Thymus (tissue), 11 donors: Measurements from ENCODE around the gene GNAO1. TPM values are rescaled to one million over a fixed set of nuclear protein-coding genes. Genes with fewer than 3 reads are reported as not detected.

ENCODE experiments used
- DNase-seq, 9 donors: peaks; one replicate each; pipeline ENCODE4 v3.0.0-alpha.2; 2013; ENCODE audit warnings: low spot score in 9 of 9, low read depth in 6 of 9, missing footprints in 1 of 9
- H3K27ac ChIP-seq, 2 donors: one replicate each; pipeline ENCODE4 v1.5.1; 2013; ENCODE audit warnings: control low read depth in 1 of 2, low read depth in 1 of 2, low read length in 1 of 2, mild to moderate bottlenecking in 1 of 2, moderate library complexity in 1 of 2
- H3K27me3 ChIP-seq, 2 donors: one replicate each; pipeline ENCODE4 v1.5.1; 2013; ENCODE audit warnings: low read length in 1 of 2; ENCODE audit not compliant: control insufficient read depth in 2 of 2, insufficient read depth in 1 of 2
- H3K36me3 ChIP-seq, 2 donors: one replicate each; pipeline ENCODE4 v1.5.1; 2013; ENCODE audit warnings: low read length in 1 of 2, mild to moderate bottlenecking in 1 of 2, moderate library complexity in 1 of 2; ENCODE audit not compliant: control insufficient read depth in 2 of 2, insufficient read depth in 2 of 2
- H3K4me1 ChIP-seq, 2 donors: one replicate each; pipeline ENCODE4 v1.5.1; 2013; ENCODE audit warnings: low read length in 2 of 2; ENCODE audit not compliant: control insufficient read depth in 2 of 2, insufficient read depth in 2 of 2
- H3K4me3 ChIP-seq, 2 donors: one replicate each; pipeline ENCODE4 v1.5.1; 2013; ENCODE audit warnings: low read length in 2 of 2, control low read depth in 1 of 2, mild to moderate bottlenecking in 1 of 2
- H3K9me3 ChIP-seq, 2 donors: one replicate each; pipeline ENCODE4 v1.5.1; 2013; ENCODE audit warnings: low read length in 1 of 2, mild to moderate bottlenecking in 1 of 2; ENCODE audit not compliant: control insufficient read depth in 2 of 2, insufficient read depth in 1 of 2
- WGBS: extraction: QIAGEN DNeasy Blood & Tissue Kit; methylation state at CpG from one replicate; pipeline ENCODE4 v1.1.7; 2013; 5-methylcytosine and 5-hydroxymethylcytosine counted together
- polyA plus RNA-seq: library from polyadenylated mRNA; stranded (reverse); fragments of 200-250 nt; gene quantifications from one replicate; pipeline ENCODE4 v1.2.3, GENCODE V29; 2013
- total RNA-seq: library from RNA; stranded (reverse); fragments of 120-200 nt; gene quantifications from one replicate; pipeline ENCODE4 v1.2.4, GENCODE V29; 2013
- donor health status: healthy.

The GNAO1 gene
- total and polyA plus RNA-seq, 2 donors: 0.24 to 2.2 TPM

DNA sequence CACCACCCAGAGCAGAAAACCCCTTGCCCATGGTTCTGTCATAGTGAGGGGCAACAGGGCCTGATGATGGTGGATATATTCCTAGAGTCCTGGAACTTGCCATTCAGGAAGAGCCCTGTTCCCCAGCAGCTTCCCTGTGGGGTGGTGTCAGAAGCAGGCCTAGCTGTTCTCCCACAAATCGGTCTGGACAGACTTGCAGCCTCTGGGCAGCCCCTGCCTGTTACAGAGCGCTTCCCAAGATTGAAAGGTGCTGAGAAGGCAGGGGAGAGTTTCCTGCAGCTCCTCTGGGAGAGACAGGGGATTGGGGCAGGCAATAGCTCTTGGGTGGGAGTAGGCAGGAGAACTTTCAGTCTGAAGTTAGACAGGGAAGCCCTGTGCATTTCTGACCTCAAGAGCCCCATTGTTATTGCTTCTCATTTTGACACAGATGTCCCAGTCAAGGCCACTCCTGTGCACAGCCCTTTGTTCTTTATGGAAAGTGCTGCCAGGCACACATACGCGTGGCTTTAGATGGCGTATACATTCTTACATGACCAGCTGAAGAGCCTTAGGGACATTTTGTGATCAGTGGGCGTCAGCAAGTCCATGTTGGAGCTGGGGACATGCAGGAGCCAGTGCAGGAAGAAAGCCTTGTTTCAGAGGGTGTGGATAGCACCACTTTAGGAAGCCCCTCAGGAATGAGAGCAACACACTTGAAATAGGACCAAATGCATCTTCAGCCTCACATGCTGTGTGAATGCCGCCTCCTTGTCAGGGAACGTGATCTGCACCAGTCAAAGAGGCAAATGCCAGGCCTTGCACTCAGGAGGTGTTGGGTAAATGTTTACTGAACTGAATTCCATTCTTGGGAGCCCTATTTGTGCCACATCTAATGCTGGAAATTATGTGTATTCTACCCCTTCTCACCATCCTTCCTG is 67.5 kb downstream of the GNAO1 start:
- H3K27me3 ChIP-seq: no peaks in the 10 kb centered on the region
- H3K4me1 ChIP-seq: peaks cover 14 to 46% of the 10 kb centered on the region in 2 donors
- DNase-seq: no peak
- H3K36me3 ChIP-seq: no peaks in the 10 kb centered on the region
- no peaks in the 10 kb centered on the region for H3K9me3 ChIP-seq
- no peak overlapping the region for H3K4me3 ChIP-seq
- no peak overlapping the region for H3K27ac ChIP-seq
- 97% methylated on average over 8 of the region's 8 CpGs for WGBS

DNA sequence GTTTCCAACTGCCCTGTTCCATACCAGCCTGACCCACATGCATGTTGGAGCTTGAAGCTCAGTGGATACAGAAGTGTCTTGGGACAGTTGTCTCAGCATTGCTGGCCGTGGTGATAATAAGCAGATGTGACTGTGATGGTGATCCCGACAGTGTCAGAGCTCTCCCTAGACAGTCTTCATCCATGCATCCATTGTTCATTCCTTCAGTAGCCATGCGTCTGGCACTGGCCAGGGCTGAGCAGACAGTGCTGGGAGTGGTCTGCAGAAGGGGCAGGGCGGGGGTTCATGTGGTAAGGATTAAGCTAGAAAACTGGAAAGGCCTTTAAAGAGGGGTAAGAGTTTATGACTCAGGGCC is 68.1 kb downstream of the GNAO1 start:
- H3K9me3 ChIP-seq: peaks cover 0 to 4% of the 10 kb centered on the region in 2 donors
- no peak for DNase-seq
- H3K27ac ChIP-seq: no peak overlapping the region
- WGBS: 96% methylated on average over 4 of the region's 4 CpGs
- H3K27me3 ChIP-seq: no peaks in the 10 kb centered on the region
- H3K36me3 ChIP-seq: no peaks in the 10 kb centered on the region
- H3K4me3 ChIP-seq: no peak overlapping the region
- peaks cover 14 to 51% of the 10 kb centered on the region in 2 donors for H3K4me1 ChIP-seq

DNA sequence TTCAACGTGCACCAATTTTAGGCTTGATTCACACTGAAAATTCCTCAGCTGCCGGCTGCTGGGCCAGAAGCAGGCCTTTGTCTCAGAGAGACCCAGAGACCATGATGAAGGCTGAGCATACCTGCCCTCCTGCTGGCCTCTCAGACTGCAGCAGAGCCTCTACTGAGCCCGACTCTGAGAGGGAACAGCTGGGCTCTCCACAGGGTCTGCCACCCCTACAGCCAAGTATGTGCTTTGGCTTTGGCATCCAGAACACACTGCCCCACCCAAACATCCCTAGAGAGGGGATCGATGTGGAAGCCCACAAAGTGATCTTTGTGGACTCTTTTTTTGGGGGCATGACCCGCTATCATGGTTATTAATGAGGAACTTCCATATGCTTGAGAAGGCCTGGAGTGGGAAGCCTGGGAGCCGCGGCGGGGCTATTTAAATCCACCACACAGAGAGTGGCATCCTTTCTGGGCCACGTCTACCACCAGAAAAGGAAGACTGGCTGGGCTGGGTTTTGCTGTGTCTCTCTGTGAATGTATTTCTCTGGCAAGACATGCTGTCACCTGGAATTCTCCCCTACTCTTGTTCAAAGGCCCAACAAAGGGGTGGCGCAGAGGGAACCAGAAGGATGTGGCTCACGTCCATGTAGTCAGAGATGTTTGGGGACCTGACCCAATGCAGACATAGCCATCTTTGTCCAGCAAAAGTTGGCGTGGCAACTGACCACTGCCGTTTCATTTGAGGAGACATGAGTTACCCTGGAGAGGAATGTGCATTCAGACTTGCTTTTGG is 69.3 kb downstream of the GNAO1 start:
- Histone ChIP-seq H3K27ac (no peak overlapping the region), H3K27me3 (no peaks in the 10 kb centered on the region), H3K36me3 (no peaks in the 10 kb centered on the region), H3K4me3 (no peak overlapping the region), H3K9me3 (peaks cover 0 to 4% of the 10 kb centered on the region in 2 donors), H3K4me1 (peaks cover 14 to 60% of the 10 kb centered on the region in 2 donors)
- DNase-seq: no peak
- 94% methylated on average over 13 of the region's 13 CpGs for WGBS

DNA sequence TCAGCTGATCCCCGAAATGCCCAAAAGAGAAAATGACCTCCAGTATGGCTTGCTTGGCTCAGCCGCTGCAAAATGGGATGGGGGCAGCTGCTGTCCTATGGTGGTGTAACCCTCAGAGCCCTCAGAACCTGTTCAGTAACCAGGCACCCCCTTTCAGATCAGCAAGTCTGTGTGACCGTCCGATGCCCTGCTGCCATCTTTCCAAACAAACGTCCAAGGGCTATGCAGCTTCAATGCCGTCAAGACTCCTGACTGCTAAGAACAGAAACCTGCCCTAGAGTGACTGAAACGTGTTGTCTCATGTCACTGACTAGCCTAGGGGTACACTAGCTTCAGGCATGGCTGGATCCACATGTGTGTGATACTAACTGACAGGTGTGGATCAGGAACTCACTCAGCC is 70.4 kb downstream of the GNAO1 start:
- H3K27ac ChIP-seq: peak overlapping the region in 1 of 2 donors; percentile 72

DNA sequence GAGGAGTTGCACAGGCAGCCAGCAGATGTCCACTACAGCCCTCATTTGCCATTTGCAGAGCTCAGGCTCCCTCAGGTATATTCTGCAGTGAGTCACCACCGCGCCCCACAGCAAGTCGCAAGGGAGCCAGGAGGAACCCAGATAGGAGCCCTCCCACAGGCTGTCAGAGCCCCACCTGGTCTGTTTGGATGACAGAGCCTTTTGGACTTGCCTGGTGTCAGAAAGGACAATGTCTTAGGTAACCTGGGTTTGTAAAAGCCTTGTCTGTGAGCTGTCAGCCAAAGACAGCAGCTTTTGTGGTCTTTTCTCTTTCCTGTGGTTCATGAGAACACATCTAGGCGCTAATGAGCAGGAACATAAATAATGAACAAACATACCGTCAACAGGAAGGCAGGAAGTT is 70.9 kb downstream of the GNAO1 start:
- Histone ChIP-seq H3K9me3 (peaks cover 0 to 4% of the 10 kb centered on the region in 2 donors), H3K27ac (peak overlapping the region in 1 of 2 donors; percentile 72), H3K4me1 (peaks cover 11 to 65% of the 10 kb centered on the region in 2 donors), H3K36me3 (no peaks in the 10 kb centered on the region), H3K4me3 (no peak overlapping the region), H3K27me3 (no peaks in the 10 kb centered on the region)
- WGBS: 4% methylated on average over 5 of the region's 5 CpGs
- peak in 4 of 9 donors; percentile 15 to 60 (median 28) for DNase-seq

More for the DNA sequence above, 70.4 kb downstream of the GNAO1 start:
- no peaks in the 10 kb centered on the region for H3K27me3 ChIP-seq
- H3K4me3 ChIP-seq: no peak overlapping the region
- H3K36me3 ChIP-seq: no peaks in the 10 kb centered on the region
- H3K4me1 ChIP-seq: peaks cover 11 to 63% of the 10 kb centered on the region in 2 donors
- peaks cover 0 to 4% of the 10 kb centered on the region in 2 donors for H3K9me3 ChIP-seq
- DNase-seq: no peak
- 89% methylated on average over 7 of the region's 7 CpGs for WGBS

DNA sequence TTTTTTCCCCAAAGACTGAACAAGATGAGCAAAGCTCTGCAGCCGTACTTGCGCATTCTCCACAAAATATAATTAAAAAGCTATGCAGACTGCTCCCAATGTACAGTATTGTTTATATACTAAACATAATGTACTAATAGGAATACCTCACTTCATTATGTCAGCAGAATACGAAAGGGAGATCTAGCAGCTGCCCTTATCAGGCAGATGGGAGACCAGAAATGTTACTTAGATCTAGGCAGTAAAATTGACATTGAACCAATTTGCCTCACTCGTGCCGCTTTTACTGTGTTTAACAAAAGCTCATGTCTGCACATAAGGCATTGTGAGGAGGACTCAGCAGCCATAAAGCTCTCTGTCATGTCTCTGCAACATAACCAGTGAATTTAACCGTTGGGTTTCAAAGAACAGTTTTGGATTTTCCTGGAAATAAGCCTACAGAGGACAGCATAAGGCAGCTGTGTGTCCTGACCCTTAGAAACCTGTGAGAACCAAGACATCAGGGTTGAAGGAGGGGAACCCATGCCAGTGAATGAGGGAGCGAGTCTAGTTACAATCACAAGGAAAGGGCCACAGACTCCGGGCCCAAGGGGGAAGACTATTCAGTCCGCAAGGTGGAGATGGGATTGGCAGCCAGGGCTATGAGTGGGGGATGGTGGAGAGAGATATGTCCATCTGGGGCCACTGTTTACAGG is 71.4 kb downstream of the GNAO1 start:
- H3K4me3 ChIP-seq: no peak overlapping the region
- no peaks in the 10 kb centered on the region for H3K36me3 ChIP-seq
- peak in 1 of 9 donors; percentile 21 for DNase-seq
- peaks cover 0 to 4% of the 10 kb centered on the region in 2 donors for H3K9me3 ChIP-seq
- no peaks in the 10 kb centered on the region for H3K27me3 ChIP-seq
- 48% methylated on average over 9 of the region's 9 CpGs for WGBS
- H3K27ac ChIP-seq: peak overlapping the region; percentile 11 to 72
- H3K4me1 ChIP-seq: peaks cover 11 to 65% of the 10 kb centered on the region in 2 donors

DNA sequence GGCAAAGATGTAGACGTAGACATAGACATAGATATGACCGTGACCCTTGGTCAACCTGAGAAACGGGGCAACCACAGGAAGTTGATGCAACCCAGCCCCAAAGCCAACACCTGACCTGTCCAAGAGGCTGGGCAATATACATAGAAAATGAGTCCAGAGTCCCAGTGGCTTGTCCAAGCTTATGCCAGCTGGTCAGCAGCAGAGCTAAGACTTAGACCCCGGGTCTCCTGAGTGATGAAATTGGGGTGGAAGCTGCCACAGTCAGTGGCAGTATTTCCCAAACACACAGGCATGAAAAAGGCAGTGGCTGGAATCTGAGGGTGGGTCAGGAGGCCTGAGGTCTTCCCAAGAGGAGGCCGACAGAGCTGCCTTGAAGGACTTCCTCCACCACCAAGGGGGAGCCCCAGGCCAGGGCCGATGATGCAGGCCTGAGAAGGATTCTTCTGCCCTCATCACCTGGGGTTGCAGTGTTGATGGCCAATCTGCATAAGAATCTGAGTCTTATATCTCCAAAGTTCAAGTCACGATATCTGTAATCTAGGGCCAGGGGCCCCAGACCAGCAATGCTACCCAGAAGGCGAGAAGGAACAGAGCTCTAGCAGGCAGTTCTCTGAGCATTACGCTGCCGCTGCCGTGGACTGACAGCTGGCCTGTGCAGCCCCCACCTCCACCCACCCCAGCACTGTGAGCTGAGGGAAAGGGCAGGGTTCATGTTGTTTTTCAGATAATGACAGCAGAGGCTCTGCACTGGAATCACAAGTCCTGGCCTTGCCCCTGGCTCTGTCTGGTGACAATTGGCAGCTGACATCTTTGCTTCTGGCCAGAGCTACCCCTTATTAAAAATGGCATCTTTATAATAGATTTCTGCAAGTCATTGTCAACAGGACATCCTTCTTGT is 72.7 kb downstream of the GNAO1 start:
- Histone ChIP-seq H3K4me1 (peaks cover 11 to 59% of the 10 kb centered on the region in 2 donors), H3K27me3 (no peaks in the 10 kb centered on the region), H3K4me3 (no peak overlapping the region), H3K36me3 (no peaks in the 10 kb centered on the region), H3K27ac (no peak overlapping the region), H3K9me3 (peaks cover 0 to 4% of the 10 kb centered on the region in 2 donors)
- no peak for DNase-seq
- 92% methylated on average over 11 of the region's 11 CpGs for WGBS

DNA sequence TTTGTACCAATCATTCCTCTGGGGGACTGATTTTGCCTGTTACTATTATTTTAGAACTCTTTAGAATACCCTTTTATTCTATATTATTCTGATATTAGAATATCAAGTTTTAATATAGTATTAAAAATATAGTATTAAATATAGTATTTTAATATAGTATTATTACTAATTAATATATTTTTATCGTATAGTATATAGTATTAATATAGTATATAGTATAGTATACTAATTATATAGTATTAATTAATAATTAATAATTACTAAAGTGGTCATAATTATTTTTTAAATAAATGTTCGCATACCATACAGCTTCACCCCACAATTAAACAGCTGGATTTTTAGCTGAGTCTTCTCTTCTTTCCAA is 73.3 kb downstream of the GNAO1 start:
- H3K27me3 ChIP-seq: no peaks in the 10 kb centered on the region
- 97% methylated on average over 2 of the region's 2 CpGs for WGBS
- no peak for DNase-seq
- peaks cover 11 to 54% of the 10 kb centered on the region in 2 donors for H3K4me1 ChIP-seq
- H3K9me3 ChIP-seq: peaks cover 0 to 4% of the 10 kb centered on the region in 2 donors
- H3K4me3 ChIP-seq: no peak overlapping the region
- no peaks in the 10 kb centered on the region for H3K36me3 ChIP-seq
- H3K27ac ChIP-seq: no peak overlapping the region
